GM12878 (cell line): ENCODE data around the gene CSTA. TPM values are rescaled to one million over a fixed set of nuclear protein-coding genes. Genes with fewer than 3 reads are reported as not detected.

Experiments
- ATAC-seq: fragments of 200-7000 bp; cut with Tn5 transposase; 3 replicates; pipeline ENCODE4 v1.9.1; 2020; ENCODE audit warnings: mild to moderate bottlenecking, moderate library complexity
- BruUV-seq: library from RNA; stranded (reverse); fragments of 400-500 nt; replicated peaks from 2 replicates; lab custom pipeline; 2021; lab: Mats Ljungman, UMichigan
- CTCF ChIA-PET: fragments of 300-600 bp; sonication (Branson Sonifier 250); formaldehyde crosslinking; extraction: SDS; loops from one replicate; lab custom pipeline; 2021; ENCODE audit warnings: inconsistent platforms; lab: Yijun Ruan, JAX
- POLR2A ChIA-PET: fragments of 350-600 bp; formaldehyde crosslinking; extraction: SDS; loops from one replicate; lab custom pipeline; 2021; ENCODE audit warnings: inconsistent platforms; lab: Charles Lee
- RAD21 ChIA-PET: fragments of 300-600 bp; sonication (Branson Sonifier 250); formaldehyde crosslinking; loops from one replicate; lab custom pipeline; 2023; ENCODE audit warnings: antibody characterized with exemption; ENCODE audit not compliant: unreplicated experiment; lab: Charles Lee
- SMC1A ChIA-PET: fragments of 300-600 bp; sonication (Branson Sonifier 250); formaldehyde crosslinking; loops from one replicate; lab custom pipeline; 2023; ENCODE audit not compliant: unreplicated experiment, uncharacterized antibody; lab: Charles Lee
- DNase-seq: peaks from one replicate; pipeline ENCODE4 v3.0.0-alpha.2; 2011; ENCODE audit warnings: low read depth, low spot score
- FAIRE-seq: peaks from 3 replicates; lab custom pipeline; 2011; peaks lifted over from hg19 to GRCh38; lab: Jason Lieb, UNC
- H2AFZ ChIP-seq: 2 replicates; pipeline ENCODE4 v1.6.0; 2011; ENCODE audit warnings: low read depth, low read length, control low read depth; ENCODE audit not compliant: control insufficient read depth
- H3K27ac ChIP-seq: 2 replicates; pipeline ENCODE4 v1.5.1; 2011; ENCODE audit warnings: control low read depth; ENCODE audit not compliant: control insufficient read depth, insufficient read depth
- H3K27me3 ChIP-seq, 2 experiments: replicated peaks in 1 of 2; 2 replicates each; pipeline versions ENCODE4 v1.6.0 to v1.6.1; 2011; ENCODE audit warnings: low read length in 1 of 2; ENCODE audit not compliant: control insufficient read depth in 2 of 2, insufficient read depth in 2 of 2
- H3K36me3 ChIP-seq, 2 experiments: 2 replicates each; pipeline ENCODE4 v1.5.1; 2011; ENCODE audit warnings: low read length in 1 of 2; ENCODE audit not compliant: control insufficient read depth in 2 of 2, insufficient read depth in 2 of 2
- H3K4me1 ChIP-seq: 2 replicates; pipeline ENCODE4 v1.6.1; 2011; ENCODE audit warnings: mild to moderate bottlenecking, low read length, moderate library complexity, mixed read lengths; ENCODE audit not compliant: control insufficient read depth, insufficient read depth
- H3K4me2 ChIP-seq: 2 replicates; pipeline ENCODE4 v1.6.0; 2011; ENCODE audit warnings: control low read depth; ENCODE audit not compliant: control insufficient read depth, insufficient read depth
- H3K4me3 ChIP-seq: fragments of 200-600 bp; sonication (generic); 2 replicates; pipeline ENCODE4 v1.5.1; 2016
- H3K79me2 ChIP-seq: 2 replicates; pipeline ENCODE4 v1.6.0; 2011; ENCODE audit warnings: low read length; ENCODE audit not compliant: control insufficient read depth, insufficient read depth
- H3K9ac ChIP-seq: 2 replicates; pipeline ENCODE4 v1.8.0; 2011; ENCODE audit warnings: low read length, control low read depth, mixed read lengths; ENCODE audit not compliant: control insufficient read depth, insufficient read depth
- H3K9me3 ChIP-seq: replicated peaks from 3 replicates; pipeline ENCODE4 v1.5.1; 2011; ENCODE audit warnings: mild to moderate bottlenecking, low read length; ENCODE audit not compliant: control insufficient read depth, insufficient read depth
- H4K20me1 ChIP-seq: 2 replicates; pipeline ENCODE4 v1.6.0; 2011; ENCODE audit not compliant: control insufficient read depth, insufficient read depth
- IRF3 ChIP-seq: fragments of 450-650 bp; IDR thresholded peaks from 2 replicates; pipeline ENCODE4 v1.6.1; 2014; ENCODE audit warnings: mild to moderate bottlenecking
- WGBS: methylation state at CpG from one replicate; pipeline ENCODE4 v1.1.6; 2016; ENCODE audit warnings: low lambda C conversion rate; ENCODE audit not compliant: insufficient replicate concordance, insufficient coverage; ENCODE audit errors: missing lambda C conversion rate; 5-methylcytosine and 5-hydroxymethylcytosine counted together
- in situ Hi-C: fragments of 300-500 bp; cut with MboI; formaldehyde crosslinking; loops from 9 replicates; pipeline ENCODE4 v1.14.3; 2018; ENCODE audit warnings: mixed read lengths
- intact Hi-C: fragments of 100-400 bp; cut with micrococcal nuclease; formaldehyde crosslinking; loops from one replicate; pipeline ENCODE4 v1.14.2; 2022; ENCODE audit not compliant: unreplicated experiment
- polyA plus RNA-seq, 11 experiments: library from polyadenylated mRNA; depleted of rRNA in 4 of 11; unstranded in 6 of 11; stranded (reverse) in 5 of 11; fragments of >200 nt; fragmentation: Nextera tagmentation in 4 of 11; fragmentation: Illumina TruSeq in 1 of 11; extraction: Ambion mirVana in 4 of 11; extraction: Trizol in 1 of 11; gene quantifications; 1 replicate in 1 of 11; 2 replicates in 10 of 11; pipeline versions ENCODE4 v1.2.1 to v1.2.3, GENCODE V29; 2011 to 2016; ENCODE audit warnings: inconsistent platforms in 2 of 11, missing spikeins in 2 of 11, low read depth in 1 of 11
- total RNA-seq, 4 experiments: library from RNA; depleted of rRNA in 3 of 4; stranded (reverse); fragments of >200 nt in 3 of 4; fragmentation: Illumina TruSeq in 1 of 4; extraction: Trizol in 1 of 4; gene quantifications; 2 replicates each; pipeline versions ENCODE4 v1.2.1 to v1.2.3, GENCODE V29; 2013 to 2021
- TF ChIP-seq, protein P1 (sequence below): fragments of 450-650 bp; IDR thresholded peaks from 2 replicates; pipeline ENCODE4 v1.6.1; 2016; ENCODE audit warnings: mild to moderate bottlenecking, moderate library complexity, borderline replicate concordance

CSTA gene
- total and polyA plus RNA-seq, 10 of the 15 experiments (the other 5 are each of a cell fraction or from before 2014, with no cell fraction given) = 1.8 to 6.7 (median 3.4) TPM

GRCh38 chr3:122306622-122306953 is 18.5 kb upstream of the CSTA start:
- Histone ChIP-seq H3K27me3 (no peaks in the 10 kb centered on the region), H2AFZ (peak overlapping the region; percentile 37), H3K9me3 (no peaks in the 10 kb centered on the region), H3K36me3 (no peaks in the 10 kb centered on the region), H3K4me3 (no peak overlapping the region), H3K27ac (no peak overlapping the region), H3K79me2 (no peaks in the 10 kb centered on the region), H3K4me2 (no peak overlapping the region), H4K20me1 (no peaks in the 10 kb centered on the region), H3K4me1 (peaks cover 25% of the 10 kb centered on the region), H3K9ac (no peak overlapping the region)
- 47% methylated on average over 2 of the region's 2 CpGs for WGBS
- in situ Hi-C loops (no loop called here), intact Hi-C loops (loop anchor here (1.0 to 5.0 kb wide), 3 partner anchors 16 to 76 kb away; partner anchors contain the start of genes FAM162A and MIX23)
- ATAC-seq (0 out of 3 replicates have a peak, but pooled peaks have one; percentile 5), DNase-seq (no peak), FAIRE-seq (no peak)
- TF ChIP-seq, protein P1, sequence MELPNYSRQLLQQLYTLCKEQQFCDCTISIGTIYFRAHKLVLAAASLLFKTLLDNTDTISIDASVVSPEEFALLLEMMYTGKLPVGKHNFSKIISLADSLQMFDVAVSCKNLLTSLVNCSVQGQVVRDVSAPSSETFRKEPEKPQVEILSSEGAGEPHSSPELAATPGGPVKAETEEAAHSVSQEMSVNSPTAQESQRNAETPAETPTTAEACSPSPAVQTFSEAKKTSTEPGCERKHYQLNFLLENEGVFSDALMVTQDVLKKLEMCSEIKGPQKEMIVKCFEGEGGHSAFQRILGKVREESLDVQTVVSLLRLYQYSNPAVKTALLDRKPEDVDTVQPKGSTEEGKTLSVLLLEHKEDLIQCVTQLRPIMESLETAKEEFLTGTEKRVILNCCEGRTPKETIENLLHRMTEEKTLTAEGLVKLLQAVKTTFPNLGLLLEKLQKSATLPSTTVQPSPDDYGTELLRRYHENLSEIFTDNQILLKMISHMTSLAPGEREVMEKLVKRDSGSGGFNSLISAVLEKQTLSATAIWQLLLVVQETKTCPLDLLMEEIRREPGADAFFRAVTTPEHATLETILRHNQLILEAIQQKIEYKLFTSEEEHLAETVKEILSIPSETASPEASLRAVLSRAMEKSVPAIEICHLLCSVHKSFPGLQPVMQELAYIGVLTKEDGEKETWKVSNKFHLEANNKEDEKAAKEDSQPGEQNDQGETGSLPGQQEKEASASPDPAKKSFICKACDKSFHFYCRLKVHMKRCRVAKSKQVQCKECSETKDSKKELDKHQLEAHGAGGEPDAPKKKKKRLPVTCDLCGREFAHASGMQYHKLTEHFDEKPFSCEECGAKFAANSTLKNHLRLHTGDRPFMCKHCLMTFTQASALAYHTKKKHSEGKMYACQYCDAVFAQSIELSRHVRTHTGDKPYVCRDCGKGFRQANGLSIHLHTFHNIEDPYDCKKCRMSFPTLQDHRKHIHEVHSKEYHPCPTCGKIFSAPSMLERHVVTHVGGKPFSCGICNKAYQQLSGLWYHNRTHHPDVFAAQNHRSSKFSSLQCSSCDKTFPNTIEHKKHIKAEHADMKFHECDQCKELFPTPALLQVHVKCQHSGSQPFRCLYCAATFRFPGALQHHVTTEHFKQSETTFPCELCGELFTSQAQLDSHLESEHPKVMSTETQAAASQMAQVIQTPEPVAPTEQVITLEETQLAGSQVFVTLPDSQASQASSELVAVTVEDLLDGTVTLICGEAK = peak; percentile 88; the same call in 1 of the 2 replicates
- TF ChIP-seq IRF3 = no peak
- SMC1A ChIA-PET = interaction anchor here (0.6 to 10.0 kb wide), 44 partner anchors 8 to 762 kb away, joined by 3 to 204 read pairs (median 8); partner anchors contain the start of genes CSTA, FAM162A, MIX23 and WDR5B
- CTCF ChIA-PET = interaction anchor here (0.8 to 7.4 kb wide), 51 partner anchors 9 to 765 kb away, joined by 3 to 192 read pairs (median 5); partner anchors contain the start of genes CSTA, FAM162A, MIX23 and POLQ
- BruUV-seq = no TSS peak
- POLR2A ChIA-PET = interaction anchor here (0.8 to 3.0 kb wide), 16 partner anchors 8 to 84 kb away, joined by 3 to 26 read pairs (median 4); partner anchors contain the start of genes FAM162A and MIX23
- RAD21 ChIA-PET = interaction anchor here (0.7 to 5.4 kb wide), 43 partner anchors 8 to 761 kb away, joined by 3 to 114 read pairs (median 5); partner anchors contain the start of genes CSTA, FAM162A, MIX23 and POLQ
